DOHH2 (cell line): Measurements from ENCODE around the gene RIN3.
A peak's percentile ranks its signal among the peaks of the same experiment; 100 is the strongest.

Source experiments
- H3F3A ChIP-seq: fragments of 200-600 bp; sonication (generic), shearing (Covaris generic); 2 replicates; pipeline ENCODE4 v1.6.0; 2016; ENCODE audit warnings: antibody characterized with exemption, mild to moderate bottlenecking; ENCODE audit not compliant: control insufficient read depth, insufficient read depth
- H3K27ac ChIP-seq: fragments of 200-600 bp; sonication (generic); 2 replicates; pipeline ENCODE4 v1.5.1; 2014; ENCODE audit warnings: low read depth, mild to moderate bottlenecking, low read length, moderate library complexity
- H3K27me3 ChIP-seq: fragments of 200-600 bp; sonication (generic); 2 replicates; pipeline ENCODE4 v1.6.1; 2014; ENCODE audit warnings: mild to moderate bottlenecking, low read length, mixed read lengths; ENCODE audit not compliant: control insufficient read depth
- H3K36me3 ChIP-seq: fragments of 200-600 bp; sonication (generic); 2 replicates; pipeline ENCODE4 v1.6.1; 2014; ENCODE audit warnings: mild to moderate bottlenecking, low read length, moderate library complexity, mixed read lengths; ENCODE audit not compliant: control insufficient read depth
- H3K4me1 ChIP-seq: fragments of 200-600 bp; sonication (generic); 2 replicates; pipeline ENCODE4 v1.6.1; 2014; ENCODE audit warnings: mild to moderate bottlenecking, low read length, mixed read lengths; ENCODE audit not compliant: control insufficient read depth
- H3K4me2 ChIP-seq: fragments of 200-600 bp; sonication (generic); 2 replicates; pipeline ENCODE4 v1.6.0; 2014; ENCODE audit warnings: mild to moderate bottlenecking, low read length, moderate library complexity
- H3K4me3 ChIP-seq: fragments of 200-600 bp; sonication (generic); 2 replicates; pipeline ENCODE4 v1.5.1; 2014; ENCODE audit warnings: mild to moderate bottlenecking, low read length, mixed read lengths
- H3K79me2 ChIP-seq: fragments of 200-600 bp; sonication (generic); 2 replicates; pipeline ENCODE4 v1.6.1; 2014; ENCODE audit warnings: mild to moderate bottlenecking, low read length, mixed read lengths; ENCODE audit not compliant: control insufficient read depth
- H3K9me2 ChIP-seq: fragments of 200-600 bp; sonication (generic); replicated peaks from 2 replicates; pipeline ENCODE4 v1.6.1; 2014; ENCODE audit warnings: mild to moderate bottlenecking, low read length, mixed read lengths; ENCODE audit not compliant: control insufficient read depth
- H3K9me3 ChIP-seq: fragments of 200-600 bp; sonication (generic); 2 replicates; pipeline ENCODE4 v1.6.1; 2014; ENCODE audit warnings: antibody characterized with exemption, low read length, mixed read lengths; ENCODE audit not compliant: control insufficient read depth, insufficient read depth
- H4K20me1 ChIP-seq: fragments of 200-600 bp; sonication (generic); 2 replicates; pipeline ENCODE4 v1.6.0; 2014; ENCODE audit warnings: low read depth, mild to moderate bottlenecking, antibody characterized with exemption, low read length, moderate library complexity; ENCODE audit not compliant: control insufficient read depth, insufficient read depth
- CTCF ChIP-seq: fragments of 200-600 bp; sonication (generic); IDR thresholded peaks from one replicate; pipeline ENCODE4 v1.5.1; 2014; ENCODE audit warnings: antibody characterized with exemption, mild to moderate bottlenecking, low read depth, low read length; ENCODE audit not compliant: poor library complexity, severe bottlenecking
- EZH2phosphoT487 ChIP-seq: fragments of 200-600 bp; sonication (generic); IDR thresholded peaks from 2 replicates; pipeline ENCODE4 v1.6.1; 2017; ENCODE audit warnings: borderline replicate concordance, mild to moderate bottlenecking, antibody characterized with exemption, low read length, moderate library complexity, mixed read lengths

Gene RIN3

GRCh38 chr14:92503756-92504491 is 9.7 kb upstream of the RIN3 start:
- peaks cover 6% of the 10 kb centered on the region; the same call in 1 of the 2 replicates for H3F3A ChIP-seq
- no peaks in the 10 kb centered on the region for H3K79me2 ChIP-seq
- H3K9me3 ChIP-seq: no peaks in the 10 kb centered on the region
- no peaks in the 10 kb centered on the region for H3K36me3 ChIP-seq
- no peak for TF ChIP-seq CTCF
- no peak for TF ChIP-seq EZH2phosphoT487
- H3K4me2 ChIP-seq: no peak overlapping the region
- H3K4me3 ChIP-seq: no peak overlapping the region
- H3K9me2 ChIP-seq: no peaks in the 10 kb centered on the region
- peaks cover 4% of the 10 kb centered on the region for H3K27me3 ChIP-seq
- peaks cover 19% of the 10 kb centered on the region for H3K4me1 ChIP-seq
- H3K27ac ChIP-seq: no peak overlapping the region
- no peaks in the 10 kb centered on the region for H4K20me1 ChIP-seq

- Histone ChIP-seq H3F3A (peaks cover 6% of the 10 kb centered on the region; the same call in 1 of the 2 replicates), H4K20me1 (no peaks in the 10 kb centered on the region), H3K4me1 (peaks cover 19% of the 10 kb centered on the region), H3K4me2 (no peak overlapping the region), H3K9me2 (no peaks in the 10 kb centered on the region), H3K79me2 (no peaks in the 10 kb centered on the region), H3K36me3 (no peaks in the 10 kb centered on the region), H3K4me3 (no peak overlapping the region), H3K9me3 (no peaks in the 10 kb centered on the region), H3K27me3 (peaks cover 11% of the 10 kb centered on the region), H3K27ac (no peak overlapping the region)
- TF ChIP-seq CTCF (no peak), EZH2phosphoT487 (no peak)
Observed at GRCh38 chr14:92505826-92506225, 7.8 kb upstream of the RIN3 start.

GRCh38 chr14:92506231-92506630 is 7.3 kb upstream of the RIN3 start:
- Histone ChIP-seq H3K27ac (no peak overlapping the region), H4K20me1 (no peaks in the 10 kb centered on the region), H3F3A (peaks cover 6% of the 10 kb centered on the region; the same call in 1 of the 2 replicates), H3K9me3 (no peaks in the 10 kb centered on the region), H3K4me1 (peaks cover 19% of the 10 kb centered on the region), H3K4me3 (no peak overlapping the region), H3K27me3 (peaks cover 11% of the 10 kb centered on the region), H3K36me3 (no peaks in the 10 kb centered on the region), H3K79me2 (no peaks in the 10 kb centered on the region), H3K9me2 (no peaks in the 10 kb centered on the region), H3K4me2 (peak overlapping the region; percentile 39; the same call in 1 of the 2 replicates)
- TF ChIP-seq EZH2phosphoT487 (no peak), CTCF (no peak)
